Panc1 (cell line): ENCODE results near the gene INTS13. TPM values are rescaled to one million over a fixed set of nuclear protein-coding genes. Genes with fewer than 3 reads are reported as not detected.

Experiments used
- ATAC-seq: fragments of 200-7000 bp; cut with Tn5 transposase; 2 replicates; pipeline ENCODE4 v1.9.1; 2020; ENCODE audit warnings: mild to moderate bottlenecking, moderate library complexity
- BruUV-seq: library from RNA; stranded (reverse); fragments of 400-500 nt; replicated peaks from 2 replicates; lab custom pipeline; 2021; lab: Mats Ljungman, UMichigan
- CTCF ChIA-PET: fragments of 300-600 bp; sonication (Branson Sonifier 250); formaldehyde crosslinking; loops from one replicate; lab custom pipeline; 2022; ENCODE audit warnings: antibody characterized with exemption; lab: Charles Lee
- POLR2A ChIA-PET: fragments of 300-600 bp; sonication (Branson Sonifier 250); formaldehyde crosslinking; loops from one replicate; lab custom pipeline; 2022; ENCODE audit warnings: antibody characterized with exemption; lab: Charles Lee
- DNase-seq: peaks from one replicate; pipeline ENCODE4 v3.0.0-alpha.2; 2010; ENCODE audit warnings: low read depth, low spot score
- H3K27ac ChIP-seq: 2 replicates; pipeline ENCODE4 v1.5.1; 2011; ENCODE audit warnings: mild to moderate bottlenecking, low read length, inconsistent platforms
- H3K27me3 ChIP-seq: fragments of 200-500 bp; sonication (Bioruptor generic); 2 replicates; pipeline ENCODE4 v1.6.0; 2014; ENCODE audit warnings: low read length, inconsistent platforms; ENCODE audit not compliant: control insufficient read depth, insufficient read depth
- H3K36me3 ChIP-seq: fragments of 200-500 bp; sonication (Bioruptor generic); 2 replicates; pipeline ENCODE4 v1.5.1; 2014; ENCODE audit warnings: inconsistent platforms, mild to moderate bottlenecking, low read length, moderate library complexity; ENCODE audit not compliant: control insufficient read depth, insufficient read depth
- H3K4me1 ChIP-seq: 2 replicates; pipeline ENCODE4 v1.5.1; 2011; ENCODE audit warnings: inconsistent platforms, mild to moderate bottlenecking, low read length, moderate library complexity; ENCODE audit not compliant: control insufficient read depth, insufficient read depth
- H3K4me3 ChIP-seq, 2 experiments: 2 replicates each; pipeline ENCODE4 v1.5.1; 2011 to 2012; ENCODE audit warnings: low read depth in 2 of 2, low read length in 2 of 2, mild to moderate bottlenecking in 2 of 2, inconsistent platforms in 1 of 2, moderate library complexity in 1 of 2
- H3K9me3 ChIP-seq: fragments of 200-500 bp; sonication (Bioruptor generic); 2 replicates; pipeline ENCODE4 v1.5.1; 2014; ENCODE audit warnings: low read depth, mild to moderate bottlenecking, inconsistent platforms, low read length, moderate library complexity; ENCODE audit not compliant: control insufficient read depth, insufficient read depth
- POLR2AphosphoS5 ChIP-seq: IDR thresholded peaks from 2 replicates; pipeline ENCODE4 v1.6.1; 2012; ENCODE audit warnings: mild to moderate bottlenecking, low read depth, low read length, moderate library complexity
- TCF7L2 ChIP-seq: IDR thresholded peaks from 2 replicates; pipeline ENCODE4 v1.6.1; 2011; ENCODE audit warnings: mild to moderate bottlenecking, low read depth, low read length, inconsistent platforms
- in situ Hi-C: cut with HindIII; loops from 2 replicates; pipeline ENCODE4 v1.10.0; 2016; ENCODE audit warnings: low sequenced_read_pairs, low pct_unique_long_range_greater_than_20kb
- intact Hi-C: fragments of 100-400 bp; cut with micrococcal nuclease; formaldehyde crosslinking; loops from one replicate; pipeline ENCODE4 v1.10.0; 2022; ENCODE audit not compliant: unreplicated experiment
- total RNA-seq: library from RNA; stranded (reverse); gene quantifications from one replicate; pipeline ENCODE4 v1.2.1, GENCODE V29; 2021; ENCODE audit not compliant: unreplicated experiment
- TF ChIP-seq, protein P1 (sequence below): fragments of 450-650 bp; IDR thresholded peaks from 2 replicates; pipeline ENCODE4 v1.5.1; 2017; ENCODE audit warnings: mild to moderate bottlenecking

The INTS13 gene
- total RNA-seq, 1 experiment from 2014 or later, result 55.9 TPM

DNA sequence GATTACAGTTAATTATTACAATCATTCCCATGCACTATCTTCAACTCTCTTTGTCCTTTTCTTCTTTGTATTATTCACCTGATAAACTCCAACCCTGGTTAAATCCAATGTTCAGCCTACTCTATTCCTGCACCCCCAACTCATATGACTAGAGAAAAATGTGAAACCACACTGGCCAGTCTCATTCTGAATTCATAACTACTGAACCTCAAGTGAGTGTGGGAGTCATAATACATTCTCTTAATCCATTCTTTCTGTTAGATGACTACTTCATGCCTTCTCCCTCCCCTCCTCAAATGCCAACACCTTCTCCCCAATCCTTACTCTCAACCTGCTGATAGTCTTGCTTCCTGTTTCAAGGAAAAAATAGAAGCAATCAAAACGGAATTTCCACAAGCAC lies 82.4 kb downstream of the INTS13 start:
- POLR2A ChIA-PET, result no interaction called here
- intact Hi-C loops (loop anchor here (2.0 to 10.0 kb wide), 2 partner anchors 29 to 69 kb away; no protein-coding TSS in a partner anchor), in situ Hi-C loops (no loop called here)
- no peak for TF ChIP-seq POLR2AphosphoS5
- no peak for TF ChIP-seq TCF7L2
- TF ChIP-seq, protein P1, sequence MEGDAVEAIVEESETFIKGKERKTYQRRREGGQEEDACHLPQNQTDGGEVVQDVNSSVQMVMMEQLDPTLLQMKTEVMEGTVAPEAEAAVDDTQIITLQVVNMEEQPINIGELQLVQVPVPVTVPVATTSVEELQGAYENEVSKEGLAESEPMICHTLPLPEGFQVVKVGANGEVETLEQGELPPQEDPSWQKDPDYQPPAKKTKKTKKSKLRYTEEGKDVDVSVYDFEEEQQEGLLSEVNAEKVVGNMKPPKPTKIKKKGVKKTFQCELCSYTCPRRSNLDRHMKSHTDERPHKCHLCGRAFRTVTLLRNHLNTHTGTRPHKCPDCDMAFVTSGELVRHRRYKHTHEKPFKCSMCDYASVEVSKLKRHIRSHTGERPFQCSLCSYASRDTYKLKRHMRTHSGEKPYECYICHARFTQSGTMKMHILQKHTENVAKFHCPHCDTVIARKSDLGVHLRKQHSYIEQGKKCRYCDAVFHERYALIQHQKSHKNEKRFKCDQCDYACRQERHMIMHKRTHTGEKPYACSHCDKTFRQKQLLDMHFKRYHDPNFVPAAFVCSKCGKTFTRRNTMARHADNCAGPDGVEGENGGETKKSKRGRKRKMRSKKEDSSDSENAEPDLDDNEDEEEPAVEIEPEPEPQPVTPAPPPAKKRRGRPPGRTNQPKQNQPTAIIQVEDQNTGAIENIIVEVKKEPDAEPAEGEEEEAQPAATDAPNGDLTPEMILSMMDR, result no peak
- Histone ChIP-seq H3K36me3 (no peaks in the 10 kb centered on the region), H3K4me1 (peaks cover 3% of the 10 kb centered on the region; the same call in 1 of the 2 replicates), H3K27me3 (peaks cover 1% of the 10 kb centered on the region; the same call in 1 of the 2 replicates), H3K4me3 (no peak overlapping the region), H3K9me3 (no peaks in the 10 kb centered on the region), H3K27ac (no peak overlapping the region)
- CTCF ChIA-PET, result no interaction called here
- ATAC-seq, result no peak
- BruUV-seq, result no TSS peak
- no peak for DNase-seq

Other genes with a start within 250 kb of the INTS13 start
- gene ITPR2, start 104.8 kb downstream of the INTS13 start, total RNA-seq, result 41.8 TPM
- gene FGFR1OP2, start 489 bp upstream of the INTS13 start, total RNA-seq, result 60.1 TPM
- 59.8 TPM for gene TM7SF3, start 76.4 kb upstream of the INTS13 start, total RNA-seq
- 54.8 TPM for gene MED21, start 84.6 kb upstream of the INTS13 start, total RNA-seq
- not detected for gene C12orf71, start 144.6 kb upstream of the INTS13 start, total RNA-seq